Measurements from ENCODE around the gene NFATC1. TPM values are rescaled to one million over a fixed set of nuclear protein-coding genes. Genes with fewer than 3 reads are reported as not detected.

NFATC1 gene
- total and polyA plus RNA-seq, 7 experiments from 2014 or later = 27.1 to 87.2 (median 53.4) TPM

- no peaks in the 10 kb centered on the region for H3K27me3 ChIP-seq (ENCODE audit: control insufficient read depth in 2 of 2, insufficient read depth in 2 of 2, low read length in 2 of 2)
- no peaks in the 10 kb centered on the region for H3K36me3 ChIP-seq (ENCODE audit: control insufficient read depth in 2 of 3, insufficient read depth in 3 of 3, low read length in 3 of 3)
- ChIA-PET POLR2A (no interaction called here), CTCF (no interaction called here)
- intact Hi-C loops (cut with micrococcal nuclease) = no loop called here
- ATAC-seq (peak; percentile 19), DNase-seq (no peak)
- no peak overlapping the region for H3K27ac ChIP-seq (ENCODE audit: low read depth, low read length)
- Mint-ChIP-seq H3K4me3 (peak overlapping the region in 1 of 10 donors; percentile 23), H3K36me3 (peaks cover 0 to 6% (median 0%) of the 10 kb centered on the region in 5 donors), H3K27ac (no peak overlapping the region), H3K27me3 (no peaks in the 10 kb centered on the region), H3K4me1 (peaks cover 0 to 13% (median 11%) of the 10 kb centered on the region in 7 donors), H3K9me3 (peaks cover 0 to 12% (median 6%) of the 10 kb centered on the region in 11 donors)
- H3K4me3 ChIP-seq (ENCODE audit: low read length) = no peak overlapping the region
- no peaks in the 10 kb centered on the region for H3K4me1 ChIP-seq (ENCODE audit: control insufficient read depth in 2 of 2, insufficient read depth in 2 of 2, low read length in 2 of 2)
- H3K9me3 ChIP-seq (ENCODE audit: control insufficient read depth in 2 of 3, low read length in 3 of 3) = peaks cover 0 to 16% (median 0%) of the 10 kb centered on the region in 3 experiments
Measured at GRCh38 chr18:79577451-79578395, 182.0 kb downstream of the NFATC1 start.

- intact Hi-C loops (cut with micrococcal nuclease) = no loop called here
- Mint-ChIP-seq H3K27ac (no peak overlapping the region), H3K4me1 (peaks cover 0 to 13% (median 11%) of the 10 kb centered on the region in 7 donors), H3K27me3 (no peaks in the 10 kb centered on the region), H3K4me3 (peak overlapping the region in 1 of 10 donors; percentile 23), H3K36me3 (no peaks in the 10 kb centered on the region), H3K9me3 (peaks cover 0 to 5% (median 0%) of the 10 kb centered on the region in 11 donors)
- Histone ChIP-seq H3K4me1 (ENCODE audit: control insufficient read depth in 2 of 2, insufficient read depth in 2 of 2, low read length in 2 of 2) (no peaks in the 10 kb centered on the region), H3K27ac (ENCODE audit: low read depth, low read length) (no peak overlapping the region), H3K4me3 (ENCODE audit: low read length) (no peak overlapping the region), H3K9me3 (ENCODE audit: control insufficient read depth in 2 of 3, low read length in 3 of 3) (peaks cover 0 to 8% (median 0%) of the 10 kb centered on the region in 3 experiments), H3K27me3 (ENCODE audit: control insufficient read depth in 2 of 2, insufficient read depth in 2 of 2, low read length in 2 of 2) (no peaks in the 10 kb centered on the region), H3K36me3 (ENCODE audit: control insufficient read depth in 2 of 3, insufficient read depth in 3 of 3, low read length in 3 of 3) (no peaks in the 10 kb centered on the region)
- no peak for ATAC-seq
- DNase-seq = no peak
- ChIA-PET POLR2A (no interaction called here), CTCF (no interaction called here)
Measured at GRCh38 chr18:79578396-79579260, 182.9 kb downstream of the NFATC1 start.
